ENCODE data around the gene AP2B1.

AP2B1 gene

DNA sequence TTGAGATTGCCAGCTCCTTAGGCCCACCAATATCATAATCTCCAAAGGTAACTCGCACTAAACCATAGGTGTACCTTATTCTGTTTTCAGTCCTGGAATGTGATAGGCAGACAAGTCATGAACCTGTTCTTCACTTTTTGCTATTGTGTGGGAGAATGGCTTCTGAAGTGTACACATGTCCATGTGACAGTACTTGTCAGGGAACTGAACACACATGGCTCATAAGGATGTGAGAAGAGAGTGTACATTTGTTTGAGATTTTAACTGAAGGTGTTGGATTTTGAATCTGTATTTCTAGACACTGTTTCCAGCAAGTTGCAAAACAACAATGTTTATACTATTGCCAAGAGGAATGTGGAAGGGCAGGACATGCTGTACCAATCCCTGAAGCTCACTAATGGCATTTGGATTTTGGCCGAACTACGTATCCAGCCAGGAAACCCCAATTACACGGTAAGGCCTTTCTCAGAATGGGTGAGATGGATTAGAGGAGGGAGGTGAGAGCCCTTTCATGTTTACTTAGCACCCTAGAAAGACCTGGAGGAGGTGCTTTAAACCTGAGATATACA lies 129.9 kb downstream of the AP2B1 start:
- no peak overlapping the region for H3K27ac ChIP-seq (ENCODE audit: low read depth, low read length)
- no peaks in the 10 kb centered on the region for H3K9me3 ChIP-seq (ENCODE audit: control insufficient read depth, insufficient read depth, low read length)
- no peaks in the 10 kb centered on the region for H3K9me2 ChIP-seq (replicated peaks; ENCODE audit: control insufficient read depth, low read length)
- no peak overlapping the region for H3K4me3 ChIP-seq (ENCODE audit: low read length)
- H4K20me1 ChIP-seq (ENCODE audit: control insufficient read depth, insufficient read depth, low read depth, low read length), result no peaks in the 10 kb centered on the region; the same call in 1 of the 2 replicates
- H3K27me3 ChIP-seq (ENCODE audit: control insufficient read depth, low read length), result no peaks in the 10 kb centered on the region
- no peaks in the 10 kb centered on the region for H3K79me2 ChIP-seq (ENCODE audit: control insufficient read depth, low read length)
- H3K4me1 ChIP-seq (ENCODE audit: control insufficient read depth, low read length), result peaks cover 4% of the 10 kb centered on the region; the same call in 1 of the 2 replicates
- H3K4me2 ChIP-seq (ENCODE audit: low read length), result no peak overlapping the region
- H3K36me3 ChIP-seq (ENCODE audit: control insufficient read depth, low read length), result peaks cover 28% of the 10 kb centered on the region
- H3F3A ChIP-seq (ENCODE audit: control insufficient read depth, insufficient read depth), result no peaks in the 10 kb centered on the region
- no peak for TF ChIP-seq CTCF (IDR thresholded peaks at IDR 0.05; ENCODE audit: low read depth, low read length, poor library complexity, severe bottlenecking)

DNA sequence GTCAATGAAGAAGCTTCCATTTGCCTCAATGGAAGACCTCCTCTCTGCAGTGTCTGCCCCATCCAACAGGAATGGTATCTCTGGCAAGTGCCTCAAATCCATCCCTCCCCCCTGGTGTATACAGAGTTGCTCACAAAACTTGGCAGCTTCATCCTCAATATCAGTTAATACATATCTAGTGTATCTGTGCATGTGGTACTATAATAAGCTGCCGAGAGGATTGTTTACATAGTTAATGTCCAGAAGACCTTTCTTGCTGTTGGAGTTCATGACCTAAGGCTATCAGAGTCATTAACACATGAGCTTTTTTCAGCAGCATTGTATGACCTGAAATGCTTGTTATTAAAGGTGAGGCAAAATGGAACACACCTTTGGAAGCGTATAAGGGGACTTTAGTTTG lies 130.4 kb downstream of the AP2B1 start:
- H3K4me3 ChIP-seq (ENCODE audit: low read length), result no peak overlapping the region
- H3K4me2 ChIP-seq (ENCODE audit: low read length), result no peak overlapping the region
- H3K36me3 ChIP-seq (ENCODE audit: control insufficient read depth, low read length), result peaks cover 28% of the 10 kb centered on the region
- H3K9me2 ChIP-seq (replicated peaks; ENCODE audit: control insufficient read depth, low read length), result no peaks in the 10 kb centered on the region
- no peaks in the 10 kb centered on the region for H3K9me3 ChIP-seq (ENCODE audit: control insufficient read depth, insufficient read depth, low read length)
- H3K4me1 ChIP-seq (ENCODE audit: control insufficient read depth, low read length), result peaks cover 4% of the 10 kb centered on the region; the same call in 1 of the 2 replicates
- no peaks in the 10 kb centered on the region for H3F3A ChIP-seq (ENCODE audit: control insufficient read depth, insufficient read depth)
- no peaks in the 10 kb centered on the region; the same call in 1 of the 2 replicates for H4K20me1 ChIP-seq (ENCODE audit: control insufficient read depth, insufficient read depth, low read depth, low read length)
- no peak overlapping the region for H3K27ac ChIP-seq (ENCODE audit: low read depth, low read length)
- H3K79me2 ChIP-seq (ENCODE audit: control insufficient read depth, low read length), result no peaks in the 10 kb centered on the region
- TF ChIP-seq CTCF (IDR thresholded peaks at IDR 0.05; ENCODE audit: low read depth, low read length, poor library complexity, severe bottlenecking) (no peak), EZH2phosphoT487 (IDR thresholded peaks at IDR 0.05; ENCODE audit: borderline replicate concordance, low read length) (no peak)
- H3K27me3 ChIP-seq (ENCODE audit: control insufficient read depth, low read length), result no peaks in the 10 kb centered on the region

DNA sequence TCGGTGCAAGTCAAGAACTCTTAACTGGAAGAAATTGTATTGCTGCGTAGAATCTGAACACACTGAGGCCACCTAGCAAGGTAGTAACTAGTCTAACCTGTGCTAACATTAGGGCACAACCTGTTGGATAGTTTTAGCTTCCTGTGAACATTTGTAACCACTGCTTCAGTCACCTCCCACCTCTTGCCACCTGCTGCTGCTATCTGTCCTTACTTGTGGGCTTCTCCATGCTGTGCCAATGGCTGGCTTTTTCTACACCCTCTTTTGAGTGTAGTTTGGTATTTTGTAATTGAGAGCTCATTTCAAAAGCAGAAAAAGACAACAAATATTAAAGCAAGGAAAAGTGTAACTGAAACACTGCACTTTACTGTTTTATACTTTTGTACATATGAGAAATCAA lies 136.6 kb downstream of the AP2B1 start:
- H3K4me2 ChIP-seq (ENCODE audit: low read length), result no peak overlapping the region
- no peak for TF ChIP-seq EZH2phosphoT487 (IDR thresholded peaks at IDR 0.05; ENCODE audit: borderline replicate concordance, low read length)
- TF ChIP-seq CTCF (IDR thresholded peaks at IDR 0.05; ENCODE audit: low read depth, low read length, poor library complexity, severe bottlenecking), result no peak
- no peaks in the 10 kb centered on the region; the same call in 1 of the 2 replicates for H4K20me1 ChIP-seq (ENCODE audit: control insufficient read depth, insufficient read depth, low read depth, low read length)
- H3K36me3 ChIP-seq (ENCODE audit: control insufficient read depth, low read length), result peaks cover 13% of the 10 kb centered on the region
- no peak overlapping the region for H3K4me3 ChIP-seq (ENCODE audit: low read length)
- H3K4me1 ChIP-seq (ENCODE audit: control insufficient read depth, low read length), result peaks cover 12% of the 10 kb centered on the region
- H3K27me3 ChIP-seq (ENCODE audit: control insufficient read depth, low read length), result no peaks in the 10 kb centered on the region
- H3K9me3 ChIP-seq (ENCODE audit: control insufficient read depth, insufficient read depth, low read length), result no peaks in the 10 kb centered on the region
- H3K9me2 ChIP-seq (replicated peaks; ENCODE audit: control insufficient read depth, low read length), result no peaks in the 10 kb centered on the region
- H3K79me2 ChIP-seq (ENCODE audit: control insufficient read depth, low read length), result no peaks in the 10 kb centered on the region
- no peaks in the 10 kb centered on the region for H3F3A ChIP-seq (ENCODE audit: control insufficient read depth, insufficient read depth)
- H3K27ac ChIP-seq (ENCODE audit: low read depth, low read length), result no peak overlapping the region

All from DOHH2 (cell line).